MM.1S (cell line): ENCODE data around the gene TMEM184B.

ENCODE experiments used
- DNase-seq: peaks from one replicate; pipeline ENCODE4 v3.0.0-alpha.2; 2015
- H2AFZ ChIP-seq: fragments of 300-600 bp; sonication (generic); 2 replicates; pipeline ENCODE4 v1.6.0; 2016; ENCODE audit warnings: antibody characterized with exemption, low read length
- H3F3A ChIP-seq: fragments of 300-600 bp; sonication (generic); 2 replicates; pipeline ENCODE4 v1.6.1; 2016; ENCODE audit warnings: mild to moderate bottlenecking, antibody characterized with exemption, low read length, moderate library complexity, mixed read lengths; ENCODE audit not compliant: insufficient read depth
- H3K27ac ChIP-seq: fragments of 300-600 bp; sonication (generic); 2 replicates; pipeline ENCODE4 v1.5.1; 2016; ENCODE audit warnings: mild to moderate bottlenecking, low read length
- H3K27me3 ChIP-seq: fragments of 300-600 bp; sonication (generic); replicated peaks from 2 replicates; pipeline ENCODE4 v1.6.0; 2016; ENCODE audit warnings: low read length; ENCODE audit not compliant: insufficient read depth
- H3K36me3 ChIP-seq: fragments of 300-600 bp; sonication (generic); replicated peaks from 2 replicates; pipeline ENCODE4 v1.6.1; 2016; ENCODE audit warnings: mild to moderate bottlenecking, low read length, mixed read lengths; ENCODE audit not compliant: insufficient read depth
- H3K4me1 ChIP-seq: fragments of 300-600 bp; sonication (generic); 2 replicates; pipeline ENCODE4 v1.6.1; 2016; ENCODE audit warnings: low read length, mixed read lengths
- H3K4me2 ChIP-seq: fragments of 300-600 bp; sonication (generic); 2 replicates; pipeline ENCODE4 v1.6.0; 2016; ENCODE audit warnings: low read depth, low read length
- H3K4me3 ChIP-seq: fragments of 300-600 bp; sonication (generic); 2 replicates; pipeline ENCODE4 v1.5.1; 2016; ENCODE audit warnings: low read length, mixed read lengths
- H3K79me2 ChIP-seq: fragments of 300-600 bp; sonication (generic); 2 replicates; pipeline ENCODE4 v1.6.1; 2016; ENCODE audit warnings: mixed run types, low read length, mixed read lengths
- H3K9ac ChIP-seq: fragments of 300-600 bp; sonication (generic); 2 replicates; pipeline ENCODE4 v1.6.1; 2016; ENCODE audit warnings: low read length, mixed read lengths
- H3K9me2 ChIP-seq: fragments of 300-600 bp; sonication (generic); replicated peaks from 2 replicates; pipeline ENCODE4 v1.6.1; 2016; ENCODE audit warnings: mild to moderate bottlenecking, low read length, mixed read lengths; ENCODE audit not compliant: insufficient read depth
- H3K9me3 ChIP-seq: fragments of 300-600 bp; sonication (generic); replicated peaks from 2 replicates; pipeline ENCODE4 v1.6.1; 2016; ENCODE audit warnings: mild to moderate bottlenecking, low read length, mixed read lengths; ENCODE audit not compliant: insufficient read depth
- H4K20me1 ChIP-seq: fragments of 300-600 bp; sonication (generic); 2 replicates; pipeline ENCODE4 v1.6.1; 2016; ENCODE audit warnings: mild to moderate bottlenecking, low read length, moderate library complexity, mixed read lengths; ENCODE audit not compliant: insufficient read depth
- CTCF ChIP-seq: fragments of 300-600 bp; sonication (generic); IDR thresholded peaks from 2 replicates; pipeline ENCODE4 v1.5.1; 2016; ENCODE audit warnings: antibody characterized with exemption, low read length, mixed read lengths
- EZH2 ChIP-seq: fragments of 300-600 bp; sonication (generic); optimal IDR thresholded peaks from 2 replicates; pipeline ENCODE3; 2017; ENCODE audit warnings: low read depth, mild to moderate bottlenecking, antibody characterized with exemption, low read length, mixed read lengths
- EZH2phosphoT487 ChIP-seq: fragments of 300-600 bp; sonication (generic); IDR thresholded peaks from 2 replicates; pipeline ENCODE4 v1.6.1; 2018; ENCODE audit warnings: antibody characterized with exemption, low read length

Gene TMEM184B

GRCh38 chr22:38286915-38287669 lies 14.3 kb upstream of the TMEM184B start:
- H3K9me2 ChIP-seq = no peaks in the 10 kb centered on the region
- no peak for DNase-seq
- H3K27me3 ChIP-seq = no peaks in the 10 kb centered on the region
- peaks cover 10% of the 10 kb centered on the region for H3F3A ChIP-seq
- no peaks in the 10 kb centered on the region for H4K20me1 ChIP-seq
- H3K4me2 ChIP-seq = no peak overlapping the region
- H2AFZ ChIP-seq = no peak overlapping the region
- H3K4me3 ChIP-seq = no peak overlapping the region
- no peaks in the 10 kb centered on the region; the same call in 1 of the 2 replicates for H3K79me2 ChIP-seq
- no peak overlapping the region for H3K9ac ChIP-seq
- TF ChIP-seq EZH2phosphoT487 (no peak), CTCF (no peak), EZH2 (no peak)
- H3K4me1 ChIP-seq = no peaks in the 10 kb centered on the region
- no peaks in the 10 kb centered on the region for H3K9me3 ChIP-seq
- H3K27ac ChIP-seq = no peak overlapping the region
- H3K36me3 ChIP-seq = no peaks in the 10 kb centered on the region

- DNase-seq = no peak
- H3K4me3 ChIP-seq = no peak overlapping the region
- no peaks in the 10 kb centered on the region for H4K20me1 ChIP-seq
- no peaks in the 10 kb centered on the region for H3K79me2 ChIP-seq
- H3K36me3 ChIP-seq = no peaks in the 10 kb centered on the region
- H3K9me3 ChIP-seq = no peaks in the 10 kb centered on the region
- H3K4me2 ChIP-seq = no peak overlapping the region
- H3K9ac ChIP-seq = no peak overlapping the region
- no peaks in the 10 kb centered on the region for H3K27me3 ChIP-seq
- H2AFZ ChIP-seq = no peak overlapping the region
- H3K27ac ChIP-seq = no peak overlapping the region
- TF ChIP-seq CTCF (no peak), EZH2 (no peak), EZH2phosphoT487 (no peak)
- H3F3A ChIP-seq = peaks cover 10% of the 10 kb centered on the region
- H3K4me1 ChIP-seq = no peaks in the 10 kb centered on the region
- H3K9me2 ChIP-seq = no peaks in the 10 kb centered on the region
Measured at GRCh38 chr22:38285018-38285417, 12.2 kb upstream of the TMEM184B start.

GRCh38 chr22:38284042-38284402 lies 11.2 kb upstream of the TMEM184B start:
- H3K4me2 ChIP-seq = no peak overlapping the region
- no peak for DNase-seq
- H3K27ac ChIP-seq = no peak overlapping the region
- no peak for TF ChIP-seq EZH2
- no peak for TF ChIP-seq CTCF
- TF ChIP-seq EZH2phosphoT487 = no peak
- peaks cover 10% of the 10 kb centered on the region for H3F3A ChIP-seq
- no peaks in the 10 kb centered on the region for H3K27me3 ChIP-seq
- no peak overlapping the region for H3K4me3 ChIP-seq
- no peaks in the 10 kb centered on the region for H4K20me1 ChIP-seq
- no peaks in the 10 kb centered on the region for H3K9me2 ChIP-seq
- no peak overlapping the region for H3K9ac ChIP-seq
- no peak overlapping the region for H2AFZ ChIP-seq
- no peaks in the 10 kb centered on the region for H3K9me3 ChIP-seq
- no peaks in the 10 kb centered on the region for H3K79me2 ChIP-seq
- H3K4me1 ChIP-seq = no peaks in the 10 kb centered on the region
- no peaks in the 10 kb centered on the region for H3K36me3 ChIP-seq
